GM18873 (cell line): ENCODE measurements around the gene CISH.

ENCODE experiments used
- ATAC-seq: cut with Tn5 transposase; IDR thresholded peaks from one replicate; pipeline ENCODE4 v1.9.1; 2021; ENCODE audit warnings: mild to moderate bottlenecking, moderate library complexity, moderate number of reproducible peaks; ENCODE audit not compliant: unreplicated experiment, low FRiP score

The CISH gene

DNA sequence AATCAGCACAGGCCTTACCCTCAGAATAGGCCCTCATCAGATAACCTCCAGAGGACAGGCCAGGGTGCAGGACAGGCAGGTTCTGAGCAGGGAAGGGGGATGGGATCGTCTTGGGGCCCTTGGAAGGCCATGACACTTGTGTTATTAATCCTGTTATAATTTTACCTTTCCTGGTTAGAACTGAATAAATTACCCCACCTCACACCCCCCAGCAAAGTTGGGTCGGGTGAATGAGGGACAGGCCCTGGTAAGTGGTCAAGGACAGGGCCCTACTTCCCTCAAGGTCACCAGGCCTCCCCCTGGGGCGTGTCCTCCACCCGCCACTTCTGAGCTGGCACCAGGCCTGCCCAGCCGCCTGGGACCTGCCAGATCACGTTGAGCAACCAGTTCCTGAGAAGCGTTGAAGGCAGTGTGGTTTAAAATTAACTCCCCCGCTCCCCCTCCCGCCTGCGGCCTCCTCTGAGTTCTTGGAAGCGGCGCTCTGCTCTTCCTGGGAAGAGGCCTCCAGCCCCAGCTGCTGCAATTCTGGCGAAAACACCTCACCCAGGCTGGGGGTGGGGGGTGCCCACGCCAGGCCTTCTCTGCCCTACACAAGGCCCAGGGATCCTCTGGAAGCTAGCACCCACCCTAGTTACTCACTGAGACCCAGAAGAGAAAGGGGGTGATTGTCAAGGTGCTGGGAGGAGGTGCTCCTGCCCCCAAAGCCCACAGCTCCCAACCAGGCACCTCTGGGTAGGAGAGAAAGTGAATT is 10.6 kb downstream of the CISH start:
- no peak for ATAC-seq

DNA sequence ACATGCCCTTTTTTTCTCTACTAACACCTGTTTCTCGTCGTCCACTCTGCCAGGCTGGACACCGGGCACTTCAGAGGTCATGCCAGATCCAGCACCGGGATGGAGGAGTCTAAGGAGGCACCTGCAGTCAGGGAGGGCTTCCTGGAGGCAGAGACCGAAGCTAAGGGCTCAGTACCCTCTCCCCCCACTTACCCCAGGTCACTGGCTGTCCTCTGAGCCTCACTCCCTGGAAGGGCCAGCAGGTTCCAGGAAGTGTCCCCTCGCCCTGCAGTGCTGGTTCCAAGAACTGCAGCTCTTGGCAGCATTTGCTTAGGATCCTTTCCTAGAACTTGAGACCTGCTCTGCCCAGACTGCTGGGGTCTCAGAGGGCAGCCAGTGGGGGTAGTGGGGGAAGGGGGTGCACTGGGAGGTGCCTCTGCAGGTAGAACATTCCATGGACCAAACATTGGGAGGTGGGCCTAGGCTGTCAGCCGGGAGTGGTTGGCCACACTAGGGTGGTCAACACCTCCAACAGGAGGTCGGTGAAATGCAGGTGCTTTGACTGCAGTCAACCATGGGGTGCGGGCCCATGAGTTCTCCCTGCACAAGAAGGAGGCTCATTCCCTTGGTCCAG is 11.3 kb downstream of the CISH start:
- no peak for ATAC-seq

DNA sequence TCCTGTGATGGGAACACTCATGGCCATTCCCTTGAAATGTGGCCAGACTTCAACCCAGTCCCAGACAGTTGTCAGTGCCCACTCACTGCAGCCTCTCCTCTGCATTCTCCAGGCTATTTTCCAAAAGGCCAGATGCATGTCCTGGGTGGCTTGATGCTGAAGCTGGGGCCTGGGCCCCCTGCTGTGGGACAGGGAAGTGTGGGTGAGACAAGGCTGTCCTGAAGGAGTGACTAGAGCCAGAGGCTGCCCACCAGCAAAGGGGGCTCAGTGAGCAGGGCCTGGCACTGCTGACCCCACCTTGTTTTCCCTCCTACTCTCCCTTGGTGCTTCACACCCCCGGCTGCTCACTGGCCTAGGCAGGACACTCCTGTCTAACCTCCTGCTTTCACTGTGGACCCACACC is 11.9 kb downstream of the CISH start:
- ATAC-seq = no peak

DNA sequence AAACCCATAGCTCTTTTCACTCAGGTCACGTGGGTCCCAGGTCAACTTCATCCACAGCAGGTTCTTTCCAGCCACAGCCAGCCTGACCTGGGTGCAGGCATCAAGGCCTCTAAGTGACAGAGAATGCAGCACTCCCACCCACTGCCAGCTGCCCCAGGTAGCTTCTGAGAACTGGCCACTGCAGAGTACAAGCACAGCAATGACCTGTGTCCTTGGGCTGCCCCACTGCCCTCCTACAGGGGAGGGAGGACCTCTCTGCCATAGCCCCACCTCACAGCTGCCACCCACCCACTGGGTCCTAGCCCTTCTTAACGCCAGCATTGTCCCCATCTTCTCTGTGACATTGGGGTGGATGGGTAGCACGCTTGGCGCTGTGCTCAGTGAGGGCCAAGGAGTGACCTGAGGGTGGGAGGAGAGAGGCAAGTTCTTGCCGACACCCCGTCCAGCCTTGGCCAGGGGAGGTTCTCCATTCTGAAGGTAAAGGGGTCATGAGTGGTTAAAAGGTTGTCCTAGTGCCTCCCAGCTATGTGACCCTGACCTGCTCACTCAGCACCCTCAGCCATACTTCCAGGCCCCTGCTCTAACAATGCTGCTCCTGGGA is 12.4 kb downstream of the CISH start:
- no peak for ATAC-seq

DNA sequence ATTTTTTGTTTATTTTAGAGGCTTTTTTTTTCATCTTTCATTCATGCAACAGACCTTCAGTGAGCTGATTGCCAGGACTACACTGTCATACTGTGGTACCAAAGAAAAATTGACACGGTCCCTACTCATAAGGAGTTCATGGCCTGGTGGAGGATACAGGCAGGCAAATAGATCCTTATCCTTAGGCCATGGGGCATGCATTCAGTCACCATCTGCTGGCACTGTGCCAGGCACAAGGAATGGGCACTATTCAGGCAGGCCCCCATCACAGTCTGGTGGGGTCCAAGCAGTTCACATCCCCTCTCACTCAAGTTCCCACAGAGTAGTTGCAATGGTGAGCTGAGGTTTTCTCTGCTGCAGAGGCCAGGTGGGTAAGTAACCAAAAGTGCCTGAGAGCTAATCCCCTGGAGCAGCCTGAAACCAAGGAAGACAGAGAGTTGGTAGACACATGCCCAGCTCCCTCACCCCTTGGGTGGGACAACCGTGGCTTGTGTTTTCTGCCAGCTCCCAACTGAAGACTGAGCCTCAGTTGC is 17.3 kb downstream of the CISH start:
- ATAC-seq = no peak

DNA sequence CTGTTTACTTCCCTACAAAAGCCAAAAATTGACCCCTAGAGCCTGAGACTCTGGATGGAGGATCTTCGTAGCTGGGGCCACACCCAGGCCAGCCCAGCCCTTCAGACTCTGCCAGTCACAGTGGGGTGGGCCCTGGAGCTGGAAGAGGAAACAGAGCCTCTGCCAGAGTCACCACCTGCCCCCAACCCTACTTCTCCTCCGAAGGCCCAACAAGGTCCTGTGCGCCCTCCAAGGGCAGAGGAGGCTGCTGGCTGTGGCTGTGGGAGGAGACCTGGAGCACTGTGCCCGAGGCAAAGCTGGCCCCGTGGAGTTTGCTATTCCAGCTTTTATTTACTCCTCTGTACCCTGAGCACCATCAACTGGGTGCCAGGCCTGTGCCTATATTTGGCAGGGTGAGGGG is 19.0 kb downstream of the CISH start:
- no peak for ATAC-seq

DNA sequence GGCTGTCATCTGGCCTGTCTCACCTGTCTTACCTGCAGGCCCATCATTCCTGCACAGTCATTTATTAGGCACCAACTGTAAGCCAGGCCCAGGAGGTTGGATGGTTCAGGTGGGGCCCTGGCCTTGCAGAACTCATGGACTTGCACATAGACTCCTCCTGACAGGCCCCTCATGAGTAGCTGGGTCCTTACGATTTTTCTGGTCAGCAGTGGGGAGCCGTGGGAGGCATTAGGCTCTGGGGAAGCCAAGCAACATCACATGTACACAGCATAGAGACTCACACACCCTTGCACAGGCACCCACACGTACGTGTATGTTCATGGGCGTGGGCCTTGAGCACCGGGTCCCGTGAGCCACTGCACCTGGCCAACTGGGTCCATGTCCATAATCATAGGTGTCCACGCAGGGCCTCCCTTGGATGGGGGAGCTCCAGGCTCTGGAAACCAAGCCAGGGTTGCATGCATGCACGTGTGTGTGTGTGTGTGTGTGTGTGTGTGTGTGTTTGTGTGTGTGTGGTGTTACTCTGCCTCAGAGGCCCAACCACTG is 20.3 kb downstream of the CISH start:
- no peak for ATAC-seq

DNA sequence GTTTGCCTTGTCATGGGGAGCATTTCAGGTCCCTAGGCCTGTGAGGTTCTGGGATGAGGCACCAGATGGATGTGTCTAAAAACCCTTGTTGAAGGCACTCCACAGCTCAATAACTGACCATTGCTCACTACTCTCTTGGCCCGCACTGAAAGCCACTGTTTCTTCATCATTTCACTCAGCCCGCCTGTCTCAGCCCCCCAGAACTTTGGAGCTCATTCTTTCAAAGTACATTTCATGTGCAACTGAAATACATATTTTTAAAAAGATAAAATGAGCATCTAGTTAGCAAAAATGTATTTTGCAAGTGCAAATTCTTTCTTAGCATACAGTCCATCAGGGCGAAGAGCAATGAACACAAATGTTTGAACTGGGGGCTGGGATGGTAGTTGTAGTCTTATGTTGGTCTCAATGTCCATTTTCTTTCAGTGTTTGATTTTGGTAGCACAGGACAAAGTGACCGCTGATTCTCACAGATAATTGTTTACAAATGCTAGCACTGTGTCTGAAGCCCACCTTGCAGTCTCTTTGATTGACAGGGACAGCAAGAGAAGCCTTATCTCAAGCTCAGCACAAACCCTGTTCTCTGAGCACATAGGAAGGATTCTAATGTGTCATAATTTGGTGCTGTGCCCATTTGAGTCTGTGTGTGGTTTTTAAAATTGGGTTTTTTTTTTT is 22.7 kb downstream of the CISH start:
- ATAC-seq = no peak

DNA sequence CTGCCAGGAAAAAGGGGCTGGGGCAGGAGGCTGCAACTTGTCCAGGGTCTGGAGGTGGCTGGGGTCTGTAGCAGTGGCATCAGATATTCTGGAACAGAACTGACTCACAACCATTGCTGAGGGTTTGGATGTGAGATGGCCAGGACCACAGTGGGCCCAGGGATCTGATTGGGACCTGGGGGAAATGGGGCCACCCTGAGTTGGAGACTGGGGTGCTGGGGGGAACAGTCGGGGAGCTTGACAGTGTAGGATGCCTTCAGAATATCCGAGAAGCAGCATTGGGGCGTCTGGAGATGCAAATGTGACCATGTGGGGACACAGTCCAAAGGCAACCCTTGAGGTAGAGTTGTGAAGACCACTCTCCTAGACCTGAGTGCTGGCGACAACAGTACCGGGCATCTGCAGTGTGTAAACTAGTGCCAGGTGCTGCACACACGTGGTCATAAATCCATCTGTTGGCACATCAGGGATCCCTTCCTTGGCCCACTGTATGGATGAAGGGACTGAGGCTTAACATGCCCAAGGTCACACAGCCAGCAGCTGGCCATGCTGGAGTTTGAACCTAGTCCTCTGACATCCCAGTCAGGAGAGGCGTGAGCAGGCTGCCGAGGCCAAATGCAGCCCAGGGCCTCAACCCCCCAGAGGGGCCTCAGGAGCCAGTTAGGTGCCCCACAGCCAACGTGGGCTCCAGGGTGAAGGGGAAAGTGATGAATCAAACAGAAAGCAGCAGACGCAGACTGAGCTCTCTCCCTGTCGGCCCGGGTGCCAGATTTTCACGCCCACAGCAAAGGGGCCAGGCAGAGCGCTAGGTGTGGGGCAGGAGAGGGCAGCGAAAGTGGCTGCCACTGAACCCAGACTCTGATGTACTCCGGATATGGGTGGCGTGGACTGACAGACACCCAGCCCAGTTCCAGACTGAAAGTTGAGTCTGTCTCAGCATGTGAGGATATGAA is 23.5 kb downstream of the CISH start:
- no peak for ATAC-seq

DNA sequence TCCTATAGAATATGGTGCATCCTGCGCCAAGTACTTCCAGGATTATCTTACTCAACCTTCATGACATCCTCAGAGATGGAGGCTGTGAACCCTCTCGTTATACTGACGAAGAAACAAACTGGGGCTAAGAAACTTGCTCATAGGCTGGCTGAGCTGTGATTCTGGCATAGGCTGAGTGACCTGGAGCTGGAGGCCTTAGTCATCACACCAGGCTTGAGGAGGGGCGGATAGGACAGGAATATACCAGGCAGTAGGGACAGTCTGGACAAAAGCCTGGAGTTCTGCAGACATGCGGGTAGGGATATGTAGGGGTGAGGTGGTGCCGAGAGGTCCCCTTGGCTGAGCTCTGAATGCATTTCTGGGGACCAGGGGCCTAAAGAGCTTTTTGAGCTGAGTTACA is 24.2 kb downstream of the CISH start:
- no peak for ATAC-seq

DNA sequence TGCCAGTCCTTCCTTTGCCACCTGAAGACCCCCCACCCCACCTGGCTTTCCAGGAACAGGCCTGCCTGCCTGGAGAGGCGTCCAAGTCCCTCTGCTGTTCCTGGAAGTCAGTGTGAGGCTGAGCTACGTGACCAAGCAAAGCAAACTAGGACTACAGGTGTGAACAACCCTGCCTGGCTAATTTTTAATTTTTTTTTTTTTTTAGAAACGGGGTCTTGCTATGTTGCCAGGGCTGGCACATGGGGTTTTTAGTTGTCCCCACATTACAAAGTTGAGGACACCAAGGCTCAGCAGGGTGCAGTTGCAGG is 24.9 kb downstream of the CISH start:
- ATAC-seq = no peak

DNA sequence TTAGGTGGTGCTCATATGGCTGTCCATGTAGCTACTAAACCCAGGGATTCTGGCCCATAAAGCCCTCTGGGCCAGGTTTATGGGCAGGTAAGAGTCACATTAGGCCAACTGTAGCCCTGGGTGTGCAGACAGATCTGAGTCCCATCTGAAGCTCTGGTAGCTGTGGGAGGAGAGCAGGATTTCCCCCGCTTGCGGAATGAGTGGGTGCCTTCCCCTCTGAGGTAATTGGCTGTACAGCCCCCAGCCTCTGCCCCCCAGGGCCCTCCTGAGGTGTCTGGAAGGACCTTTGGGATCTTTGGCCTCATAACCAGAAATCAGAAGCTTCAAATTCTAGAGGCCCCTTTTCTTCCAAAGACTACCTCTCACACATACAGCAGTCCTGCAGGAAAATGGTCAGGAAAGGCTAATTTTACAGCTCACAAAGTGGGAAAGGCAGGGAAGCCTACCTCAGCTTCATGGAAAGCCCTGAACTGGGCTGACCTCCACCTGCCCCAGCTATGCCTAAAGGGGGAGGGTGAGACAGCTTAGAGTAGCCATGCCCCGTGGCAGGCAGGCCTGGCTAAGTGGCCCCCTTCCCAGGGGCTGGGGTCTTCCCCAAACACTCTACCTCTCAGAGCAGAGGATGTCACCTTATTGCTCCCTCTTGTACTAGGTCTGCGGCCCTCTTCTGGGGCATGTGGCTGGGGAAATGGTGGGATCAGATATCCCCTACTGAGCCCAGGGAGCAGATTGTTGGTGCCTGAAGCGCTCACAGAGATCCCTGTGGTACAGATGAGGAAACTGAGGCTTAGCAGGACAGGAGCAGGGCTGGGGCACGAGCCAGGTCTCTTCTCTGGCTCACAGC is 25.4 kb downstream of the CISH start:
- no peak for ATAC-seq

DNA sequence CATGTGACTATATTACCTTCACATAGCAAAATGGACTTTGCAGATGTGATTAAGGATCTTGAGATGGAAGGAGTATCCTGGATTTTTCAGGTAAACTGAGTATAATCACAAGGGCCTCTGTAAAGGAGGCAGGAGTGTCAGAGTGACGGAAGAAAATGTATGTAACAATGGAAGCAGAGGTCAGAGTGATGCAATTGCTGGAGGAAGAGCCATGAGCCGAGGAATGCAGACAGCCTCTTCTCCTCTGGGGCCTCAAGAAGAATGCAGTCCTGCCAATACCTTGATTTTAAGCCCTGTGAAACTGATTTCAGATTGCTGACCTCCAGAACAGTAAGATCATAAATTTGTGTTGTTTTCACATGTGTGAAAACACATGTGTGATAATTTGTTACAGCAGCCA is 27.2 kb downstream of the CISH start:
- ATAC-seq = no peak

DNA sequence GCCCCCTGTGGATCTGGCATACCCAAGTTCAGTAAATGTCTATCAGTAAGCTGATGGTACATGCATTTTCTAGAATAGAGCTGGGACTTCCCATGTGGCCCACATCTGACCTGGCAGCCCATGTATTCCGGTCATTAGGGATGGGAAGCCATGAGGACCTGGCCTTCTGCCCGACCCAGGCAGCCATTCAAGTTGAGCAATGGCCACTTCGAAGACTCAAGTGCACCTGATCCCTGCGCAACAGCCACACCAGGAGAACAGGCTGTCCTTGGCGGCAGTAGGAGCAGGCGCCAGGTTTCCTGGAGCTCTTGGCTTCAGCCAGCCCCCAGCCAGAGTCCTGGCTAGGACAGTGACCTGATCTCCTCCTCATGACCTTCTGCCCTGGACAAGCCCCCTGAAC is 27.7 kb downstream of the CISH start:
- no peak for ATAC-seq

DNA sequence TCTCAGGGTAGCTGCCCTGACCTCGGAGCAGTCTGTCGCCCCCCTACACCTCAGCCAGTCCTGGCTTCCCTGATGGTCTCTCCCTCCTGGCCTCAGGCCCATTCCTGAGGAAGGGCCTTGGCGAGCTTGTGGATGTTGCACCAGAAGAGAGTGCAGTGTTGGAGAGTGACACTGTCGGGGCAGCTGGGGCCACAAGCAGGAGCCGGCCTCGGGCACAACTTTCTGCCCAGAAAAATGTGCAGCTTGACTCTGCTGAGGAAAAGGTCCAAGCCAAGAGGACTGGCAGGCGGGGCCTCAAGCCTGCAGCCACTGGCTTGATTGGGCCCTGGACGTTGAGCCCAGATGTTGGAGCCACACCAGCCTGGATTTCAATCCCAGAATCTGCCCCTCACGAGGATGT is 29.5 kb downstream of the CISH start:
- ATAC-seq = no peak

DNA sequence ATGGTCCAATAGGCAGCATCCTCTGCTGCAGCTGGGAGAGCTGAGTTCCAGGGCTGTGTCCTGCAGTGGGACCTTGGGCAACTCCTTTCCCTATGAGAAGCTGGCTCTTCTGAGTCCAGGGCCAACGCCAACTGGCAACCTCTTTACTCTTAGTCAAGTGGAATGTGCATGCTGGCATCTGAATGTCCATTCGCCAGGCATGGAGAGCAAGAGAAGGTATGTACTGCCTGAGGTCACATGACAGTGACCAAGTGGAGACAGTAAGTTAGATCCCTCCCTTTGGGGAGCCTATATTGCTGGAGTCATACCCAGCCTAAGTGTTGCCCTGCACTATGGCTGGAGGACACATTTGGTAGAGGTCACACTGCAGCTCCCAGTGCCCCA is 30.1 kb downstream of the CISH start:
- no peak for ATAC-seq

DNA sequence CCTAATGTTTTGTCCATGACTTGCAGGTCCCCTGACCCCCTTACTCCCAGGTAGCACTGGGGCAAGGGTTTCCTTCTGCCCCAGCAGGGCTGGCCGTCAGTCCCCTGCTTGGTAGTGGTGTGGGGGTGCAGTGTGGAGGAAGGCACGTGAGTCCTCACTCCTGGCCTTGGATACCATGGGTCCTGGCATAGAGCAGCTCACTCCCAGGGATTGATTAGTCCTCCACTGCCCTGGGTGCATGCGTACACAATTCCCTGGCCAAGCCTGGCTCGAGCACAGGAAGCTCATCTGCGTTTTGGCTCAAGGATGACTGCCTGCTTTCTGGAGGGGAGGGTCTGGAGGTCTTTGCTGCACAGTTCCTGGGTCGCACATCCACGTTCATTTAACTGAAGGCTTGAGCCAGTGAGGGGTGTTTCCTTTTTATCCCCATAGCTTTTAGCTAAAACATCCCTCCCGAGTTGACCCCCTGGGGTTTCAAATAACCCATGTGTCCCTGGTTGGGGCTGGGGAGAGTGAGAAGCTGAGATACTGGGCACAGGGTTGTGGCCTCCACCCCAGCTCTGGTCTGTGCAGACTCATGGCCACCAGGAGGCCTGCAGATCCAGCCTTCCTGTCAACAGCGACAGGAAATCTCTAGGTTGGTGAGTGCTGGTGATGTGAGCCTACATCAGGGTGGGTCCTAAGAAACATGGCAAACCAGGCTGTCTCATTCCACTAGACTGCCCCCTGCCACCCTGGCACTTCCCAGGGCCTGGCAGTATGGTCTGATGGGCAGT is 30.7 kb downstream of the CISH start:
- no peak for ATAC-seq

DNA sequence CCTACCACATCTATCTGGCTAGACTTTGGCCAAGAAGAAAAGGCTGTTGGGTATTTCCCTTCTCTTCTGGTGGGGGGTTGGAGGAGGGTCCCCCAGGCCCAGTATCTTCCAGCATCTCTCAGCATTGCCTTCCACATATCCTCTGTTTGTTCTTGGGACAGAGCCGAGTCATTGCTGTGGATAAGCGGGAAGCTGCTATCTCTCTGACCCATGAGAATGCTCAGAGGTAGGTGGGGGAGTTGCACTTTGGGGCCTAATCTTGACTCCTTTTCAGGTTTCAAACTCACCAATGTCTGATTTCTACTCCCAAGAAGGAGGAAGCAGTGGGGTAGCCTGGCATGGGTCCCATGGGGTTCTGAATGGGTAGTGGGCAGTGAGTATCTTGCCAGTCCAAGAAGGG is 34.2 kb downstream of the CISH start:
- ATAC-seq = no peak
